ENCODE results near the gene APP.

Gene APP

GRCh38 chr21:25936776-25937175 lies 233.8 kb downstream of the APP start:
- Histone ChIP-seq H3K4me2 (ENCODE audit: low read depth, low read length, poor library complexity, severe bottlenecking) (no peak overlapping the region), H3K36me3 (ENCODE audit: low read length) (no peaks in the 10 kb centered on the region), H3K4me3 (ENCODE audit: insufficient read depth, low read length, poor library complexity, severe bottlenecking) (no peak overlapping the region), H3K79me2 (ENCODE audit: insufficient read depth, low read length) (no peaks in the 10 kb centered on the region), H3K27ac (ENCODE audit: low read depth, low read length) (no peak overlapping the region), H3K9ac (ENCODE audit: low read length) (no peak overlapping the region), H3F3A (ENCODE audit: insufficient read depth) (no peaks in the 10 kb centered on the region), H2AFZ (ENCODE audit: low read depth, low read length, severe bottlenecking) (no peak overlapping the region), H4K20me1 (ENCODE audit: low read depth, low read length) (no peaks in the 10 kb centered on the region), H3K27me3 (ENCODE audit: low read length) (no peaks in the 10 kb centered on the region), H3K9me2 (replicated peaks; ENCODE audit: insufficient read depth, low read length) (no peaks in the 10 kb centered on the region), H3K9me3 (ENCODE audit: insufficient read depth, low read length) (no peaks in the 10 kb centered on the region)
- TF ChIP-seq EZH2phosphoT487 (conservative IDR thresholded peaks at IDR 0.05; ENCODE audit: low read length), result no peak
- TF ChIP-seq CTCF (IDR thresholded peaks at IDR 0.05; ENCODE audit: insufficient read depth, low read length, poor library complexity, severe bottlenecking), result no peak

- H3K4me2 ChIP-seq (ENCODE audit: low read depth, low read length, poor library complexity, severe bottlenecking), result no peak overlapping the region
- TF ChIP-seq CTCF (IDR thresholded peaks at IDR 0.05; ENCODE audit: insufficient read depth, low read length, poor library complexity, severe bottlenecking) (no peak), EZH2phosphoT487 (conservative IDR thresholded peaks at IDR 0.05; ENCODE audit: low read length) (no peak)
- H3K79me2 ChIP-seq (ENCODE audit: insufficient read depth, low read length), result no peaks in the 10 kb centered on the region
- H3F3A ChIP-seq (ENCODE audit: insufficient read depth), result no peaks in the 10 kb centered on the region
- no peaks in the 10 kb centered on the region for H3K9me3 ChIP-seq (ENCODE audit: insufficient read depth, low read length)
- no peak overlapping the region for H3K27ac ChIP-seq (ENCODE audit: low read depth, low read length)
- H2AFZ ChIP-seq (ENCODE audit: low read depth, low read length, severe bottlenecking), result peak overlapping the region; percentile 60
- no peak overlapping the region for H3K9ac ChIP-seq (ENCODE audit: low read length)
- H3K27me3 ChIP-seq (ENCODE audit: low read length), result no peaks in the 10 kb centered on the region
- H4K20me1 ChIP-seq (ENCODE audit: low read depth, low read length), result no peaks in the 10 kb centered on the region
- H3K9me2 ChIP-seq (replicated peaks; ENCODE audit: insufficient read depth, low read length), result no peaks in the 10 kb centered on the region
- H3K36me3 ChIP-seq (ENCODE audit: low read length), result no peaks in the 10 kb centered on the region
- no peak overlapping the region for H3K4me3 ChIP-seq (ENCODE audit: insufficient read depth, low read length, poor library complexity, severe bottlenecking)
Observed at GRCh38 chr21:25934771-25935224, 235.8 kb downstream of the APP start.

- H3K9me2 ChIP-seq (replicated peaks; ENCODE audit: insufficient read depth, low read length), result no peaks in the 10 kb centered on the region
- no peak overlapping the region for H3K4me2 ChIP-seq (ENCODE audit: low read depth, low read length, poor library complexity, severe bottlenecking)
- H3K36me3 ChIP-seq (ENCODE audit: low read length), result no peaks in the 10 kb centered on the region
- TF ChIP-seq CTCF (IDR thresholded peaks at IDR 0.05; ENCODE audit: insufficient read depth, low read length, poor library complexity, severe bottlenecking), result no peak
- TF ChIP-seq EZH2phosphoT487 (conservative IDR thresholded peaks at IDR 0.05; ENCODE audit: low read length), result no peak
- no peaks in the 10 kb centered on the region for H4K20me1 ChIP-seq (ENCODE audit: low read depth, low read length)
- no peaks in the 10 kb centered on the region for H3K9me3 ChIP-seq (ENCODE audit: insufficient read depth, low read length)
- H3K9ac ChIP-seq (ENCODE audit: low read length), result no peak overlapping the region
- H3F3A ChIP-seq (ENCODE audit: insufficient read depth), result no peaks in the 10 kb centered on the region
- H2AFZ ChIP-seq (ENCODE audit: low read depth, low read length, severe bottlenecking), result no peak overlapping the region
- no peak overlapping the region for H3K4me3 ChIP-seq (ENCODE audit: insufficient read depth, low read length, poor library complexity, severe bottlenecking)
- H3K27me3 ChIP-seq (ENCODE audit: low read length), result no peaks in the 10 kb centered on the region
- no peaks in the 10 kb centered on the region for H3K79me2 ChIP-seq (ENCODE audit: insufficient read depth, low read length)
- H3K27ac ChIP-seq (ENCODE audit: low read depth, low read length), result no peak overlapping the region
Observed at GRCh38 chr21:25934130-25934529, 236.4 kb downstream of the APP start.
